WERI-Rb-1 (cell line): Measurements from ENCODE around the gene GALNT9.

Experiments
- DNase-seq: peaks from one replicate; pipeline ENCODE4 v3.0.0-alpha.2; 2020
- H3K27ac ChIP-seq: fragments of 250-450 bp; sonication (Bioruptor Pico); 2 replicates; pipeline ENCODE4 v1.5.1; 2020; ENCODE audit warnings: mild to moderate bottlenecking, moderate library complexity
- H3K27me3 ChIP-seq: fragments of 250-450 bp; sonication (Bioruptor Pico); 2 replicates; pipeline ENCODE4 v1.5.1; 2021; ENCODE audit warnings: mild to moderate bottlenecking, low read depth, moderate library complexity; ENCODE audit not compliant: insufficient read depth, severe bottlenecking
- H3K36me3 ChIP-seq: fragments of 250-450 bp; sonication (Bioruptor Pico); 2 replicates; pipeline ENCODE4 v1.5.1; 2020; ENCODE audit warnings: mild to moderate bottlenecking, moderate library complexity
- H3K4me3 ChIP-seq: 2 replicates; pipeline ENCODE4 v1.5.1; 2011; ENCODE audit warnings: low read depth, mild to moderate bottlenecking, control low read depth, low read length
- H3K9me3 ChIP-seq: fragments of 250-450 bp; sonication (Bioruptor Pico); 2 replicates; pipeline ENCODE4 v1.5.1; 2021; ENCODE audit warnings: mild to moderate bottlenecking, moderate library complexity; ENCODE audit not compliant: severe bottlenecking
- TF ChIP-seq, protein P1 (sequence below): IDR thresholded peaks from 2 replicates; pipeline ENCODE4 v1.5.1; 2011; ENCODE audit warnings: low read depth, mild to moderate bottlenecking, control low read depth, inconsistent platforms, low read length

Gene GALNT9

DNA sequence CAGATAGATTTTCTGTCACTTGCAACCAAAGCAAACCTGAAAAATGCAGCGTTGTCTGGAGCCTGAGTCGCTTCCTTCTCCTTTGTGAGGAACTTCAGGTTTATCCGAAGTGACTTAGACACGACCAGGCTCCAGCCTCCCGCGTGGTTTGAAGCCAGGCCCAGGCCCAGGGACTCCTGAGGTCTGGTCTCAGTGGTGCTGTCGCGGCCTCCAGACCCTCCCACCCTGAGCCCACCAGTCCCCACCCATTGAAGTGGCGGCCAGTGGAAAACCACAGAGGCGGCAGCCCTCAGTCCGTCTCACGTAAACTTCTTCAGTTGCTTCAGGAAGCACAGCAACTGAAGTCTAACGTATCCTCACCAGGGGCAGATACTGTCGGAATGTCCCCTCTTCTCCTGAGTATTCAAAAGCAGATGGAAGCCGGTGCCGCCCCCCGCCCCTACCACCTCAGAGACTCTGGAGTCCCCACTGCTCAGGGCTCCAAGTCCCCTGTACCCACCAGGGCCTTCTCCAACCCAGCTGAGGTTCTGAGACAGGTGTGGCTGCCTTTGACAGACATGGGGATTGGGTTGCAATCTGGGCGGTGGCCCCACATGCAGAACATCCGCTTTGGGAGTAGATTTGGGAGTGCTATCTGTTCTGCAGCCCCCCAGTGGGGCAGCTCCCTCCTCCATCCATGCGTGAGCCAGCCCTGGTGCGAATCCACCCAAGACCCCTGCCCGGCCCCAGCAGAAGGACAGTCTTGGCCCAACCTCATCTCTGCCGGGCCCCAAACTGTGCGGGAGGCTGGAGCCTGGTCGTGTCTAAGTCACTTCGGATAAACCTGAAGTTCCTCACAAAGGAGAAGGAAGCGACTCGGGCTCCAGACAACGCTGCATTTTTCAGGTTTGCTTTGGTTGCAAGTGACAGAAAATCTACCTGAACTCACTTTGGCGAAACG is 26.6 kb upstream of the GALNT9 start:
- no peak for DNase-seq
- Histone ChIP-seq H3K27ac (peak overlapping the region; percentile 88), H3K4me3 (no peak overlapping the region), H3K9me3 (peaks cover 4% of the 10 kb centered on the region), H3K27me3 (no peaks in the 10 kb centered on the region), H3K36me3 (no peaks in the 10 kb centered on the region)
- TF ChIP-seq, protein P1, sequence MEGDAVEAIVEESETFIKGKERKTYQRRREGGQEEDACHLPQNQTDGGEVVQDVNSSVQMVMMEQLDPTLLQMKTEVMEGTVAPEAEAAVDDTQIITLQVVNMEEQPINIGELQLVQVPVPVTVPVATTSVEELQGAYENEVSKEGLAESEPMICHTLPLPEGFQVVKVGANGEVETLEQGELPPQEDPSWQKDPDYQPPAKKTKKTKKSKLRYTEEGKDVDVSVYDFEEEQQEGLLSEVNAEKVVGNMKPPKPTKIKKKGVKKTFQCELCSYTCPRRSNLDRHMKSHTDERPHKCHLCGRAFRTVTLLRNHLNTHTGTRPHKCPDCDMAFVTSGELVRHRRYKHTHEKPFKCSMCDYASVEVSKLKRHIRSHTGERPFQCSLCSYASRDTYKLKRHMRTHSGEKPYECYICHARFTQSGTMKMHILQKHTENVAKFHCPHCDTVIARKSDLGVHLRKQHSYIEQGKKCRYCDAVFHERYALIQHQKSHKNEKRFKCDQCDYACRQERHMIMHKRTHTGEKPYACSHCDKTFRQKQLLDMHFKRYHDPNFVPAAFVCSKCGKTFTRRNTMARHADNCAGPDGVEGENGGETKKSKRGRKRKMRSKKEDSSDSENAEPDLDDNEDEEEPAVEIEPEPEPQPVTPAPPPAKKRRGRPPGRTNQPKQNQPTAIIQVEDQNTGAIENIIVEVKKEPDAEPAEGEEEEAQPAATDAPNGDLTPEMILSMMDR: no peak

DNA sequence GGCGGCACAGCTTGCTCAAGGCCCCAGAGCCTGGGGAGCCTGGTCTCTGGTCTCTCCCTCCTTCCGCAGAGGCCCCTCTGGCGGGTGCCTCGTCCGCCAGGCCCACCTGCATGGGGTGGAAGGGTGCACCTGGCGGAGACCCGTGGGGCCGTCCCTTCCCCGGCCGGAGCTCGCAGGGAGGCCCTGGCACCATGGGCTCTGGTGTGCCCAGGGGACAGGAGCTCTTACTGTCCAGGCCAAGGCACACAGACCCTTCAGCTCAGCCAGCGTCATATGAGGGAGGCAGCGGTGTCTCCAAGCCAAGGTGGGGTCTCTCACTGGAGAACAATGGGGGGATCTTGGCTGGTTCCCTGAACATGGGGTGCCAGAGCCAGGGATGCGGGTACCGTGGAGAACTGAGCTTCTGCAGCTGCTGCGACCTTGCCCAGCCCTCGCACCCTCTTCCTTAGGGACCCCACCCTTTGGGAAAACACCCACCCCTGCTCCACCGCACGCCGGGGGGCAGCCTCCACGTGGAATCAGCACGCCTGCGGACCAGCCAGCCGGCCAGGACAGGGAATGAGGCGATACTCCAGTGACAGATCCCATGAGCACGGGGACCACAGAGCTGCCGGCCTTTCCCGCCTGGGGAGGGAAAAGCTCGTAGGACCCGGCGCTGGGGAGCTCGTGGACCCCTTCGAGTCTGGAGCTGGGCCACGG is 25.7 kb upstream of the GALNT9 start:
- no peak overlapping the region for H3K4me3 ChIP-seq
- no peaks in the 10 kb centered on the region for H3K27me3 ChIP-seq
- DNase-seq: no peak

DNA sequence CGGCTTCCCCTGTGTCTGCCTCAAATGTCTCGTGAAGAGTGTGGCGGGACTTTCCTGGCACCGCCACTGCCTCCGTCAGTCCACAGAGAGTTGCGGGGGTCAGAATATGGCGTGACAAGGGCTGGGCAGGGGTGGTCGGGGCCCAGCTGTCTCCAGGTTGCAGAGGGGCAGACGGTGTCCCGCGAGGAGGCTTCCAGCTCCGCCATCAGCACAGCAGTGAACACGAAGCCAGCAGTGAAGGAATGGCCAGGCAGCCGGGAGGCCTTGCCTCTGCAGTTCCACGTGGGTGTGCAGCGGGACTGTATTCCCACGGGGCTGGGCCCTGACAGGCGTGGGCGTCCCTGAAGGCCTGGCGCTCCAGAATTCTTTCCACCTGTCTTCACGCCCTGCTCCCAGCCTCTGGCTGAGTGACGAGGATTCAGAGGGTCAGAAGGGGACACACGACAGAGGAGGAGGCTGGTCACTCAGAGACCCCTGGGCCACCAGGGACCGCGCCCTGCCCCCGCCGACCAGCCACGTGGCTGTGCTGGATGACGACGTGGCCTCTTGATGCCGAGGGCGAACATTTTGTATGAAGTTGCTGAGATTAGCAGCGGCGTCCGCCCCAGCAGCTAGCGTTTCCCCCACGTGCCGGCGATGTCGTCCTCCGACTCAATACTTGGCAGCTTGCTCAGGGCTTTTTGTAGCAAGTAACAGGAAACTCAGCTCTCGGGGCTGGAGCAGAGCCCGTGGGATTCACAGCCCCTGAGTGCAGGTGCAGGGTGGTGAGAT is 25.0 kb upstream of the GALNT9 start:
- Histone ChIP-seq H3K9me3 (peaks cover 2% of the 10 kb centered on the region), H3K27ac (peak overlapping the region; percentile 82), H3K36me3 (no peaks in the 10 kb centered on the region), H3K4me3 (no peak overlapping the region), H3K27me3 (no peaks in the 10 kb centered on the region)
- TF ChIP-seq, protein P1: no peak
- no peak for DNase-seq

More for the DNA sequence above, 25.7 kb upstream of the GALNT9 start:
- Histone ChIP-seq H3K9me3 (peaks cover 4% of the 10 kb centered on the region), H3K27ac (peak overlapping the region; percentile 82), H3K36me3 (no peaks in the 10 kb centered on the region)
- TF ChIP-seq, protein P1: no peak

DNA sequence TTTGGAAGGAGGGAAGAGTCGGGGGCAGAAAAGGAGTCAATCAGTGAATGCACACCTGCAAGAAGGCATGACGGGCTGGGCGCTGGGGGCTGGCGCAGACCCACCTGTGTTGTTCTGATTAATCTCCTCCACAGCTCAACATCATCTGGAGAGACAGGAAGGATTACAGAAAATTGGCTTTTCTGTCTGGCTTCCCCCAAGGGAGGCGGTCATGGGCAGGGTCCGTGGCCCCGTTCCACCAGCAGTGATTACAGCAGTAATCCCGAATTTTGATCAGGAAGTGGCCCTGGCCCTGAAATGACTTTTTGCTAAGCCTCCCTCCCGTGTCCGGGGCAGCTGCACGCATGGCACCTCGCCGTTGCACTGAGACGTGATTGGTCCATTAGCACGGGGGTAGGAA is 24.4 kb upstream of the GALNT9 start:
- TF ChIP-seq, protein P1: no peak
- peak overlapping the region; percentile 82 for H3K27ac ChIP-seq
- no peaks in the 10 kb centered on the region for H3K36me3 ChIP-seq
- peak overlapping the region; percentile 16; the same call in 1 of the 2 replicates for H3K4me3 ChIP-seq
- peaks cover 2% of the 10 kb centered on the region for H3K9me3 ChIP-seq
- peak; percentile 89 for DNase-seq
- no peaks in the 10 kb centered on the region for H3K27me3 ChIP-seq

DNA sequence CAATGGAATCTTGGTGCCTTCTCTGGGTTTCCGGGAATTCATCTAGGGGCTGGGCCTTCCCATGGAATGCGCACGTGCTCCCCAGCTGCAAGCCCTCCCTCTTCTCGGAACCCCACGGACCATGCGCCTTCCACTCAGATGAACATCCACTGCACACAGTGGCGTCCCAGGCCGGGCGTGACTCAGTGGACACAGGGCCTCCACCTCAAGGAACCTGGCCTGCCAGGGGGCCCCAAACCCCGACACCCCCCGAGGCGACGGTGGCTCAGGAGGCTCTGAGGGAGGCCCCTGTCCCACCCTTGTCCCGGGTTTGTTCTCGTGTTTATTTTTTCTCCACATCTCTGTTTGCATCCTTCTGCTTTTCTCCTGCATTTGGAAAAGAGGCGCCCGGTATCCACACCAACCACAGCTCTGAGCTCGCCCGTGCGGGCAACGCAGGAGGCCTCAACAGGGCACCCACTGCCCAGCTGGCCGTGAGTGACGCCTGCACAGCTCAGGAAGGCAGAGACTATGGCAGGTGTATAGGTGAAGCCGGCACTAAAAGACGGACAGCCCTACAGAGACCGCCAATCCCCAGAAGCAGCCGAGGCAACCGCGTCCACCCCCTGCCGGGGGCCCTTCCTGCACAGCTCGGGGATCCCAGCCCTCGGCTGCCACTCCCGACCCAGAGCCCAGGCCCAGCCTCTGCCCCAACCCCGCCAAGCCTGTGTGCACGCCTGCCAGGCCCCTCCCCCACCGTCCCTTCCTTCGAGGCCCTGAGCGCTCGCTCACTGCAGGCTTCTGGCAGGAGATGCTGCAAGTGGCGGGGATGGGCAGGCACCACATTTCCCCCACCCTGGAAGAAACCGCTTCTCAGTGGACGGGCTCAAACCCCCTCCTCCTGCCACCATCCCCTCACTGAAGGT is 23.8 kb upstream of the GALNT9 start:
- Histone ChIP-seq H3K4me3 (peak overlapping the region; percentile 16; the same call in 1 of the 2 replicates), H3K9me3 (peaks cover 2% of the 10 kb centered on the region), H3K27me3 (no peaks in the 10 kb centered on the region), H3K27ac (peak overlapping the region; percentile 82), H3K36me3 (no peaks in the 10 kb centered on the region)
- TF ChIP-seq, protein P1: no peak
- peak; percentile 81 for DNase-seq
